ENCODE measurements around the gene SDK1.

The SDK1 gene

GRCh38 chr7:3321206-3321605 is 20.2 kb downstream of the SDK1 start:
- DNase-seq (ENCODE audit: low read depth): no peak
- H3K4me3 ChIP-seq (ENCODE audit: low read depth, low read length): no peak overlapping the region

GRCh38 chr7:3321745-3322144 is 20.7 kb downstream of the SDK1 start:
- no peak for DNase-seq (ENCODE audit: low read depth)
- H3K4me3 ChIP-seq (ENCODE audit: low read depth, low read length): no peak overlapping the region

- DNase-seq (ENCODE audit: low read depth): no peak
- no peak overlapping the region for H3K4me3 ChIP-seq (ENCODE audit: low read depth, low read length)
These were observed 25.2 kb downstream of the SDK1 start for GRCh38 chr7:3326246-3326645.

GRCh38 chr7:3327099-3327498 is 26.0 kb downstream of the SDK1 start:
- no peak overlapping the region for H3K4me3 ChIP-seq (ENCODE audit: low read depth, low read length)
- DNase-seq (ENCODE audit: low read depth): no peak

GRCh38 chr7:3327655-3328054 is 26.6 kb downstream of the SDK1 start:
- DNase-seq (ENCODE audit: low read depth): no peak
- no peak overlapping the region for H3K4me3 ChIP-seq (ENCODE audit: low read depth, low read length)

GRCh38 chr7:3332308-3332707 is 31.3 kb downstream of the SDK1 start:
- no peak overlapping the region for H3K4me3 ChIP-seq (ENCODE audit: low read depth, low read length)
- no peak for DNase-seq (ENCODE audit: low read depth)

GRCh38 chr7:3333861-3334260 is 32.8 kb downstream of the SDK1 start:
- no peak for DNase-seq (ENCODE audit: low read depth)
- no peak overlapping the region for H3K4me3 ChIP-seq (ENCODE audit: low read depth, low read length)

- no peak overlapping the region for H3K4me3 ChIP-seq (ENCODE audit: low read depth, low read length)
- no peak for DNase-seq (ENCODE audit: low read depth)
These were observed 35.1 kb downstream of the SDK1 start for GRCh38 chr7:3336042-3336665.

GRCh38 chr7:3338161-3338560 is 37.1 kb downstream of the SDK1 start:
- H3K4me3 ChIP-seq (ENCODE audit: low read depth, low read length): no peak overlapping the region
- no peak for DNase-seq (ENCODE audit: low read depth)

- no peak overlapping the region for H3K4me3 ChIP-seq (ENCODE audit: low read depth, low read length)
- DNase-seq (ENCODE audit: low read depth): no peak
These were observed 44.8 kb downstream of the SDK1 start for GRCh38 chr7:3345699-3346481.

- no peak for DNase-seq (ENCODE audit: low read depth)
These were observed 48.1 kb downstream of the SDK1 start for GRCh38 chr7:3349126-3349525.

GRCh38 chr7:3356173-3356572 is 55.1 kb downstream of the SDK1 start:
- DNase-seq (ENCODE audit: low read depth): no peak
- no peak overlapping the region for H3K4me3 ChIP-seq (ENCODE audit: low read depth, low read length)

More at GRCh38 chr7:3349126-3349525, 48.1 kb downstream of the SDK1 start:
- H3K4me3 ChIP-seq (ENCODE audit: low read depth, low read length): no peak overlapping the region

- no peak overlapping the region for H3K4me3 ChIP-seq (ENCODE audit: low read depth, low read length)
- DNase-seq (ENCODE audit: low read depth): no peak
These were observed 57.9 kb downstream of the SDK1 start for GRCh38 chr7:3358991-3359390.

GRCh38 chr7:3367261-3367660 is 66.2 kb downstream of the SDK1 start:
- no peak for DNase-seq (ENCODE audit: low read depth)
- H3K4me3 ChIP-seq (ENCODE audit: low read depth, low read length): no peak overlapping the region

- DNase-seq (ENCODE audit: low read depth): peak; percentile 6
- H3K4me3 ChIP-seq (ENCODE audit: low read depth, low read length): no peak overlapping the region
These were observed 69.2 kb downstream of the SDK1 start for GRCh38 chr7:3370068-3370830.

- DNase-seq (ENCODE audit: low read depth): no peak
- H3K4me3 ChIP-seq (ENCODE audit: low read depth, low read length): no peak overlapping the region
These were observed 69.9 kb downstream of the SDK1 start for GRCh38 chr7:3370921-3371320.

- no peak for DNase-seq (ENCODE audit: low read depth)
- H3K4me3 ChIP-seq (ENCODE audit: low read depth, low read length): no peak overlapping the region
These were observed 70.5 kb downstream of the SDK1 start for GRCh38 chr7:3371601-3372000.

GRCh38 chr7:3374239-3374638 is 73.2 kb downstream of the SDK1 start:
- no peak for DNase-seq (ENCODE audit: low read depth)
- no peak overlapping the region for H3K4me3 ChIP-seq (ENCODE audit: low read depth, low read length)

- no peak overlapping the region for H3K4me3 ChIP-seq (ENCODE audit: low read depth, low read length)
- no peak for DNase-seq (ENCODE audit: low read depth)
These were observed 77.5 kb downstream of the SDK1 start for GRCh38 chr7:3378390-3379150.

- no peak for DNase-seq (ENCODE audit: low read depth)
These were observed 79.0 kb downstream of the SDK1 start for GRCh38 chr7:3380034-3380433.

More at GRCh38 chr7:3380034-3380433, 79.0 kb downstream of the SDK1 start:
- H3K4me3 ChIP-seq (ENCODE audit: low read depth, low read length): no peak overlapping the region

All from skeletal muscle cell (primary cell).